IMR-90 (cell line): ENCODE results near the gene RRP9. TPM values are rescaled to one million over a fixed set of nuclear protein-coding genes. Genes with fewer than 3 reads are reported as not detected.

Source experiments
- ATAC-seq: fragments of 200-7000 bp; cut with Tn5 transposase; 2 replicates; pipeline ENCODE4 v1.9.1; 2020; ENCODE audit warnings: low read depth, mild to moderate bottlenecking, moderate library complexity
- BruUV-seq: library from RNA; stranded (reverse); fragments of 400-500 nt; replicated peaks from 2 replicates; lab custom pipeline; 2021; lab: Mats Ljungman, UMichigan
- CTCF ChIA-PET: fragments of 300-600 bp; formaldehyde crosslinking; extraction: SDS; loops from one replicate; lab custom pipeline; 2021; ENCODE audit warnings: antibody characterized with exemption; lab: Yijun Ruan, JAX
- POLR2A ChIA-PET: fragments of 300-600 bp; sonication (Branson Sonifier 250); formaldehyde crosslinking; loops from one replicate; lab custom pipeline; 2022; ENCODE audit warnings: antibody characterized with exemption; ENCODE audit not compliant: unreplicated experiment; lab: Charles Lee
- DNase-seq: peaks from one replicate; pipeline ENCODE4 v3.0.0; 2013
- H2AFZ ChIP-seq: replicated peaks from 2 replicates; pipeline ENCODE3; 2013; ENCODE audit warnings: low read length, mild to moderate bottlenecking; ENCODE audit not compliant: poor library complexity
- H2AK5ac ChIP-seq: 2 replicates; pipeline ENCODE4 v1.6.1; 2013; ENCODE audit warnings: low read depth, low read length, inconsistent platforms
- H2AK9ac ChIP-seq: replicated peaks from 2 replicates; pipeline ENCODE3; 2013; ENCODE audit warnings: mild to moderate bottlenecking, low read depth, low read length, moderate library complexity; ENCODE audit not compliant: poor library complexity
- H2BK120ac ChIP-seq: 2 replicates; pipeline ENCODE4 v1.6.1; 2013; ENCODE audit warnings: low read depth, low read length, inconsistent platforms
- H2BK15ac ChIP-seq: 3 replicates; pipeline ENCODE4 v1.6.1; 2013; ENCODE audit warnings: low read depth, low read length, inconsistent platforms
- H2BK20ac ChIP-seq: 2 replicates; pipeline ENCODE4 v1.6.1; 2013; ENCODE audit warnings: low read depth, mild to moderate bottlenecking, inconsistent platforms, low read length, moderate library complexity
- H2BK5ac ChIP-seq: 2 replicates; pipeline ENCODE4 v1.6.1; 2013; ENCODE audit warnings: mild to moderate bottlenecking, low read depth, low read length, inconsistent platforms; ENCODE audit not compliant: poor library complexity, severe bottlenecking
- H3K14ac ChIP-seq: replicated peaks from 2 replicates; pipeline ENCODE4 v1.6.1; 2013; ENCODE audit warnings: low read depth, low read length, inconsistent platforms
- H3K18ac ChIP-seq: 2 replicates; pipeline ENCODE4 v1.6.1; 2013; ENCODE audit warnings: low read depth, low read length, control low read depth
- H3K23ac ChIP-seq: 2 replicates; pipeline ENCODE4 v1.6.1; 2013; ENCODE audit warnings: low read depth, low read length, inconsistent platforms
- H3K27ac ChIP-seq: 2 replicates; pipeline ENCODE4 v1.5.1; 2013; ENCODE audit warnings: mild to moderate bottlenecking, control low read depth, low read length; ENCODE audit not compliant: insufficient read depth
- H3K27me3 ChIP-seq: 2 replicates; pipeline ENCODE4 v1.6.1; 2013; ENCODE audit warnings: low read length; ENCODE audit not compliant: control insufficient read depth, insufficient read depth
- H3K36me3 ChIP-seq: 2 replicates; pipeline ENCODE4 v1.6.1; 2013; ENCODE audit warnings: low read length, mixed read lengths; ENCODE audit not compliant: control insufficient read depth, insufficient read depth
- H3K4ac ChIP-seq: 2 replicates; pipeline ENCODE4 v1.6.1; 2013; ENCODE audit warnings: low read depth, low read length, inconsistent platforms
- H3K4me1 ChIP-seq: 2 replicates; pipeline ENCODE4 v1.6.1; 2013; ENCODE audit warnings: low read length, mixed read lengths; ENCODE audit not compliant: control insufficient read depth, insufficient read depth
- H3K4me2 ChIP-seq: 2 replicates; pipeline ENCODE4 v1.6.1; 2013; ENCODE audit warnings: low read depth, mild to moderate bottlenecking, control low read depth, low read length, moderate library complexity
- H3K4me3 ChIP-seq: 2 replicates; pipeline ENCODE4 v1.5.1; 2013; ENCODE audit warnings: low read depth, mild to moderate bottlenecking, control low read depth, low read length, moderate library complexity; ENCODE audit not compliant: insufficient read depth
- H3K56ac ChIP-seq: 2 replicates; pipeline ENCODE4 v1.6.1; 2013; ENCODE audit warnings: low read length, inconsistent platforms; ENCODE audit not compliant: insufficient read depth; ENCODE audit errors: extremely low read depth
- H3K79me1 ChIP-seq, 2 experiments: 2 replicates each; pipeline ENCODE4 v1.6.1; 2013; ENCODE audit warnings: low read length in 2 of 2, inconsistent platforms in 1 of 2, low read depth in 1 of 2
- H3K9ac ChIP-seq: 2 replicates; pipeline ENCODE4 v1.6.1; 2013; ENCODE audit warnings: low read depth, low read length, control low read depth
- H3K9me1 ChIP-seq: 2 replicates; pipeline ENCODE4 v1.6.1; 2013; ENCODE audit warnings: low read length, inconsistent platforms; ENCODE audit not compliant: insufficient read depth
- H3K9me3 ChIP-seq: 2 replicates; pipeline ENCODE4 v1.6.1; 2013; ENCODE audit warnings: low read length; ENCODE audit not compliant: control insufficient read depth, insufficient read depth
- H4K20me1 ChIP-seq: 2 replicates; pipeline ENCODE4 v1.6.1; 2013; ENCODE audit warnings: low read length, inconsistent platforms; ENCODE audit not compliant: insufficient read depth
- H4K5ac ChIP-seq: 2 replicates; pipeline ENCODE4 v1.6.1; 2013; ENCODE audit warnings: mild to moderate bottlenecking, low read depth, low read length, control low read depth
- H4K8ac ChIP-seq, 2 experiments: 2 replicates each; pipeline ENCODE4 v1.6.1; 2013; ENCODE audit warnings: low read depth in 2 of 2, low read length in 2 of 2, control low read depth in 1 of 2, inconsistent platforms in 1 of 2
- H4K91ac ChIP-seq: 2 replicates; pipeline ENCODE4 v1.6.1; 2013; ENCODE audit warnings: low read depth, low read length, inconsistent platforms; ENCODE audit not compliant: insufficient read depth
- NFE2L2 ChIP-seq: fragments of 150-350 bp; IDR thresholded peaks from 2 replicates; pipeline ENCODE4 v1.6.1; 2016; ENCODE audit warnings: low read depth, mild to moderate bottlenecking, low read length
- POLR2A ChIP-seq: IDR thresholded peaks from 2 replicates; pipeline ENCODE4 v1.6.1; 2012; ENCODE audit warnings: mild to moderate bottlenecking, low read depth, low read length
- RAD21 ChIP-seq: IDR thresholded peaks from 2 replicates; pipeline ENCODE4 v1.6.1; 2012; ENCODE audit warnings: low read length, improper control_type of control experiment
- WGBS, 2 experiments: methylation state at CpG; one replicate each; pipeline versions ENCODE4 v1.1.5 to v1.1.7; 2013; ENCODE audit warnings: missing lambda C conversion rate in 2 of 2; ENCODE audit not compliant: insufficient read length in 1 of 2; ENCODE audit errors: extremely low coverage in 2 of 2; 5-methylcytosine and 5-hydroxymethylcytosine counted together
- dilution Hi-C: fragments of 300-500 bp; cut with HindIII; formaldehyde crosslinking; loops from one replicate; pipeline ENCODE4 v1.14.3; 2018; ENCODE audit warnings: low sequenced_read_pairs; ENCODE audit not compliant: unreplicated experiment
- in situ Hi-C: fragments of 300-500 bp; cut with MboI; formaldehyde crosslinking; loops from 3 replicates; pipeline ENCODE4 v1.14.3; 2019; ENCODE audit warnings: low sequenced_read_pairs, inconsistent platforms, mixed read lengths
- intact Hi-C: fragments of 100-400 bp; cut with micrococcal nuclease; formaldehyde crosslinking; loops from 2 replicates; pipeline ENCODE4 v1.10.0; 2022
- polyA plus RNA-seq, 3 experiments: library from polyadenylated mRNA; depleted of rRNA; stranded (reverse); fragments of >200 nt; gene quantifications; 2 replicates each; pipeline ENCODE4 v1.2.3, GENCODE V29; 2012; ENCODE audit warnings: low replicate concordance in 1 of 3
- total RNA-seq: library from RNA; depleted of rRNA; stranded (reverse); fragments of >200 nt; gene quantifications from 2 replicates; pipeline ENCODE4 v1.2.3, GENCODE V29; 2012

RRP9 gene
- total and polyA plus RNA-seq, 2 of the 4 experiments (the other 2 are of a cell fraction) = 30.9 to 39.8 TPM

- H3K79me1 ChIP-seq = peaks cover 5 to 50% of the 10 kb centered on the region in 2 experiments; a peak in 3 of 4 replicates
- peak overlapping the region; percentile 71 for H3K14ac ChIP-seq
- H3K56ac ChIP-seq = peak overlapping the region; percentile 80
- BruUV-seq = no TSS peak
- H4K20me1 ChIP-seq = peaks cover 4% of the 10 kb centered on the region
- H3K18ac ChIP-seq = peak overlapping the region; percentile 5
- H2BK20ac ChIP-seq = peak overlapping the region; percentile 48; the same call in 1 of the 2 replicates
- peak overlapping the region; percentile 84 for H2BK5ac ChIP-seq
- peaks cover 7% of the 10 kb centered on the region for H3K9me1 ChIP-seq
- H3K9ac ChIP-seq = peak overlapping the region; percentile 34
- H3K4ac ChIP-seq = peak overlapping the region; percentile 84
- H3K36me3 ChIP-seq = no peaks in the 10 kb centered on the region; the same call in 1 of the 2 replicates
- no peaks in the 10 kb centered on the region for H3K27me3 ChIP-seq
- H2BK15ac ChIP-seq = no peak overlapping the region; the same call in 2 of the 3 replicates
- H3K23ac ChIP-seq = peak overlapping the region; percentile 67; the same call in 1 of the 2 replicates
- DNase-seq (no peak), ATAC-seq (no peak)
- peak overlapping the region; percentile 96 for H2AK9ac ChIP-seq
- H4K5ac ChIP-seq = peak overlapping the region; percentile 61
- H2AFZ ChIP-seq = peak overlapping the region; percentile 85
- ChIA-PET CTCF (interaction anchor here (1.3 kb wide), 1 partner anchor 10 kb away, joined by 3 read pairs; the partner anchor contains the start of gene ABHD14B), POLR2A (interaction anchor here (1.0 kb wide), 2 partner anchors 9 to 26 kb away, joined by 3 to 6 read pairs; no protein-coding TSS in a partner anchor)
- peak overlapping the region; percentile 45 to 79 for H4K8ac ChIP-seq
- in situ Hi-C loops = no loop called here
- H3K4me3 ChIP-seq = peak overlapping the region; percentile 63
- peak overlapping the region; percentile 98 for H2AK5ac ChIP-seq
- 75% methylated on average over 16 of the region's 22 CpGs; no CpG with 5 or more reads in 1 of the 2 experiments for WGBS, 2 experiments
- H3K4me2 ChIP-seq = peak overlapping the region; percentile 88
- peak overlapping the region; percentile 78 for H4K91ac ChIP-seq
- peak overlapping the region; percentile 43; the same call in 1 of the 2 replicates for H2BK120ac ChIP-seq
- H3K4me1 ChIP-seq = peaks cover 12% of the 10 kb centered on the region
- H3K27ac ChIP-seq = peak overlapping the region; percentile 90
- TF ChIP-seq POLR2A = no peak
- TF ChIP-seq RAD21 = no peak
- TF ChIP-seq NFE2L2 = no peak
- dilution Hi-C loops = no loop called here
- intact Hi-C loops = loop anchor here (2.0 kb wide), 1 partner anchor 41 kb away; the partner anchor contains the start of gene PARP3
- no peaks in the 10 kb centered on the region for H3K9me3 ChIP-seq
Measured at GRCh38 chr3:51983578-51984268, 42.0 kb upstream of the RRP9 start.
